ENCODE data around the gene DAND5.

Gene DAND5

GRCh38 chr19:13016245-13016627 lies 46.9 kb downstream of the DAND5 start:
- ATAC-seq (ENCODE audit: low read depth), result no peak
- Histone ChIP-seq H3K27ac (ENCODE audit: poor library complexity, severe bottlenecking) (peak overlapping the region; percentile 84), H3K4me3 (ENCODE audit: severe bottlenecking) (no peak overlapping the region), H3K9me3 (ENCODE audit: severe bottlenecking) (no peaks in the 10 kb centered on the region), H3K4me1 (ENCODE audit: insufficient read depth, poor library complexity, severe bottlenecking) (peaks cover 44% of the 10 kb centered on the region), H3K36me3 (ENCODE audit: low read depth) (no peaks in the 10 kb centered on the region), H3K27me3 (ENCODE audit: insufficient read depth, poor library complexity, severe bottlenecking) (no peaks in the 10 kb centered on the region)
- no peak for TF ChIP-seq CTCF (IDR thresholded peaks at IDR 0.05; ENCODE audit: poor library complexity, severe bottlenecking)
- no peak for DNase-seq (ENCODE audit: low spot score)

GRCh38 chr19:13016628-13017305 lies 47.4 kb downstream of the DAND5 start:
- Histone ChIP-seq H3K36me3 (ENCODE audit: low read depth) (no peaks in the 10 kb centered on the region), H3K4me1 (ENCODE audit: insufficient read depth, poor library complexity, severe bottlenecking) (peaks cover 46% of the 10 kb centered on the region), H3K4me3 (ENCODE audit: severe bottlenecking) (peak overlapping the region; percentile 3), H3K9me3 (ENCODE audit: severe bottlenecking) (no peaks in the 10 kb centered on the region), H3K27ac (ENCODE audit: poor library complexity, severe bottlenecking) (peak overlapping the region; percentile 84), H3K27me3 (ENCODE audit: insufficient read depth, poor library complexity, severe bottlenecking) (no peaks in the 10 kb centered on the region)
- ATAC-seq (ENCODE audit: low read depth) (no peak), DNase-seq (ENCODE audit: low spot score) (no peak)
- no peak for TF ChIP-seq CTCF (IDR thresholded peaks at IDR 0.05; ENCODE audit: poor library complexity, severe bottlenecking)

- Histone ChIP-seq H3K27me3 (ENCODE audit: insufficient read depth, poor library complexity, severe bottlenecking) (no peaks in the 10 kb centered on the region), H3K36me3 (ENCODE audit: low read depth) (no peaks in the 10 kb centered on the region), H3K9me3 (ENCODE audit: severe bottlenecking) (no peaks in the 10 kb centered on the region), H3K4me3 (ENCODE audit: severe bottlenecking) (no peak overlapping the region), H3K4me1 (ENCODE audit: insufficient read depth, poor library complexity, severe bottlenecking) (peaks cover 51% of the 10 kb centered on the region), H3K27ac (ENCODE audit: poor library complexity, severe bottlenecking) (peak overlapping the region; percentile 84)
- no peak for ATAC-seq (ENCODE audit: low read depth)
- DNase-seq (ENCODE audit: low spot score), result no peak
- TF ChIP-seq CTCF (IDR thresholded peaks at IDR 0.05; ENCODE audit: poor library complexity, severe bottlenecking), result no peak
Observed at GRCh38 chr19:13017306-13018034, 48.1 kb downstream of the DAND5 start.

- TF ChIP-seq CTCF (IDR thresholded peaks at IDR 0.05; ENCODE audit: poor library complexity, severe bottlenecking), result no peak
- DNase-seq (ENCODE audit: low spot score), result no peak
- H3K9me3 ChIP-seq (ENCODE audit: severe bottlenecking), result no peaks in the 10 kb centered on the region
- ATAC-seq (ENCODE audit: low read depth), result no peak
- H3K4me1 ChIP-seq (ENCODE audit: insufficient read depth, poor library complexity, severe bottlenecking), result peaks cover 49% of the 10 kb centered on the region
- peak overlapping the region; percentile 84 for H3K27ac ChIP-seq (ENCODE audit: poor library complexity, severe bottlenecking)
- H3K36me3 ChIP-seq (ENCODE audit: low read depth), result no peaks in the 10 kb centered on the region
- no peaks in the 10 kb centered on the region for H3K27me3 ChIP-seq (ENCODE audit: insufficient read depth, poor library complexity, severe bottlenecking)
- no peak overlapping the region for H3K4me3 ChIP-seq (ENCODE audit: severe bottlenecking)
Observed at GRCh38 chr19:13018035-13018914, 48.9 kb downstream of the DAND5 start.
